SU-DHL-6 (cell line): Measurements from ENCODE around the gene FAM107B.

Experiments used
- H2AFZ ChIP-seq: fragments of 200-600 bp; sonication (generic); 2 replicates; pipeline ENCODE4 v1.6.1; 2014; ENCODE audit warnings: low read depth, mild to moderate bottlenecking, moderate library complexity, mixed read lengths, antibody characterized with exemption, low read length; ENCODE audit not compliant: severe bottlenecking
- H3F3A ChIP-seq: fragments of 200-600 bp; shearing (Covaris generic); 2 replicates; pipeline ENCODE4 v1.6.0; 2016; ENCODE audit warnings: antibody characterized with exemption, mild to moderate bottlenecking; ENCODE audit not compliant: insufficient read depth
- H3K27ac ChIP-seq: fragments of 200-600 bp; sonication (generic); 2 replicates; pipeline ENCODE4 v1.5.1; 2016; ENCODE audit warnings: low read depth, mild to moderate bottlenecking, low read length, moderate library complexity, mixed read lengths
- H3K27me3 ChIP-seq: fragments of 200-600 bp; sonication (generic), shearing (Covaris generic); 2 replicates; pipeline ENCODE4 v1.6.0; 2014; ENCODE audit warnings: mild to moderate bottlenecking, low read length
- H3K36me3 ChIP-seq: fragments of 200-600 bp; sonication (generic); 2 replicates; pipeline ENCODE4 v1.6.1; 2014; ENCODE audit warnings: mild to moderate bottlenecking, low read length, mixed read lengths
- H3K4me2 ChIP-seq: fragments of 300-600, 200-600 bp; shearing (Covaris generic), sonication (generic); 2 replicates; pipeline ENCODE4 v1.6.0; 2014; ENCODE audit warnings: low read length, low read depth, mild to moderate bottlenecking; ENCODE audit not compliant: poor library complexity, severe bottlenecking
- H3K4me3 ChIP-seq: fragments of 200-600 bp; sonication (generic); 2 replicates; pipeline ENCODE4 v1.5.1; 2014; ENCODE audit warnings: antibody characterized with exemption, low read length, mild to moderate bottlenecking, mixed read lengths; ENCODE audit not compliant: insufficient read depth, poor library complexity, severe bottlenecking
- H3K79me2 ChIP-seq: fragments of 200-600 bp; sonication (generic); 2 replicates; pipeline ENCODE4 v1.6.1; 2014; ENCODE audit warnings: mild to moderate bottlenecking, low read length, moderate library complexity; ENCODE audit not compliant: insufficient read depth
- H3K9ac ChIP-seq: fragments of 200-600 bp; sonication (generic); 2 replicates; pipeline ENCODE4 v1.7.0; 2014; ENCODE audit warnings: mild to moderate bottlenecking, low read length
- H3K9me2 ChIP-seq: fragments of 200-600 bp; sonication (generic); replicated peaks from 2 replicates; pipeline ENCODE4 v1.6.1; 2014; ENCODE audit warnings: low read length; ENCODE audit not compliant: insufficient read depth
- H3K9me3 ChIP-seq: fragments of 200-600 bp; sonication (generic); 2 replicates; pipeline ENCODE4 v1.6.1; 2014; ENCODE audit warnings: low read length, mixed read lengths; ENCODE audit not compliant: insufficient read depth
- H4K20me1 ChIP-seq: fragments of 200-600 bp; sonication (generic); 2 replicates; pipeline ENCODE4 v1.6.1; 2014; ENCODE audit warnings: low read depth, mild to moderate bottlenecking, antibody characterized with exemption, low read length, moderate library complexity, mixed read lengths
- EZH2phosphoT487 ChIP-seq: fragments of 200-600 bp; sonication (generic), shearing (Covaris generic); conservative IDR thresholded peaks from 2 replicates; pipeline ENCODE4 v1.6.1; 2018; ENCODE audit warnings: mild to moderate bottlenecking, antibody characterized with exemption, low read length, moderate library complexity, mixed read lengths
- TF ChIP-seq, protein P1 (sequence below): fragments of 200-600 bp; sonication (generic); IDR thresholded peaks from one replicate; pipeline ENCODE4 v1.5.1; 2017; ENCODE audit warnings: antibody characterized with exemption, mild to moderate bottlenecking, low read length, moderate library complexity; ENCODE audit not compliant: insufficient read depth, poor library complexity, severe bottlenecking

FAM107B gene

DNA sequence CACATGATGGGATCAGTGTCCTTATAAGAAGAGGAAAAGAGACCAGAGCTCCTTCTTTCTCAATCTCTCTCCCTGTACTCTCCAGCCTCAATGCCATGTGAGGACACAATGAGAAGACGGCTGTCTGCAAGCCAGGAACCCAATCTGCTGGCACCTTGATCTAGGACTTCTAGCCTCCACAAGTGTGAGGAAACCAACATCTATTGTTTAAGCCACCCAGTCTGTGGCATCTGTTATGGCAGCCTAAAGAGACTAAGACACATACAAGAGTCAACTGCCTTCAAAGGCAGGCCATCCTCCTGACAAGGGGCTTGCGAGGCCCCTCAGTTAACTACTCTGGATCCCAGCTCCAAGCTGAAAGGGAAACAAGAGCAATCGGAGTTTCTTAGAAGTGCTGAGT is 225.7 kb downstream of the FAM107B start:
- H3K9me3 ChIP-seq = no peaks in the 10 kb centered on the region
- H3K4me3 ChIP-seq = no peak overlapping the region
- no peaks in the 10 kb centered on the region for H3K27me3 ChIP-seq
- peaks cover 21% of the 10 kb centered on the region; the same call in 1 of the 2 replicates for H3F3A ChIP-seq
- H3K36me3 ChIP-seq = peaks cover 35% of the 10 kb centered on the region
- H3K4me2 ChIP-seq = no peak overlapping the region
- peaks cover 100% of the 10 kb centered on the region for H3K79me2 ChIP-seq
- H3K27ac ChIP-seq = no peak overlapping the region
- TF ChIP-seq, protein P1, sequence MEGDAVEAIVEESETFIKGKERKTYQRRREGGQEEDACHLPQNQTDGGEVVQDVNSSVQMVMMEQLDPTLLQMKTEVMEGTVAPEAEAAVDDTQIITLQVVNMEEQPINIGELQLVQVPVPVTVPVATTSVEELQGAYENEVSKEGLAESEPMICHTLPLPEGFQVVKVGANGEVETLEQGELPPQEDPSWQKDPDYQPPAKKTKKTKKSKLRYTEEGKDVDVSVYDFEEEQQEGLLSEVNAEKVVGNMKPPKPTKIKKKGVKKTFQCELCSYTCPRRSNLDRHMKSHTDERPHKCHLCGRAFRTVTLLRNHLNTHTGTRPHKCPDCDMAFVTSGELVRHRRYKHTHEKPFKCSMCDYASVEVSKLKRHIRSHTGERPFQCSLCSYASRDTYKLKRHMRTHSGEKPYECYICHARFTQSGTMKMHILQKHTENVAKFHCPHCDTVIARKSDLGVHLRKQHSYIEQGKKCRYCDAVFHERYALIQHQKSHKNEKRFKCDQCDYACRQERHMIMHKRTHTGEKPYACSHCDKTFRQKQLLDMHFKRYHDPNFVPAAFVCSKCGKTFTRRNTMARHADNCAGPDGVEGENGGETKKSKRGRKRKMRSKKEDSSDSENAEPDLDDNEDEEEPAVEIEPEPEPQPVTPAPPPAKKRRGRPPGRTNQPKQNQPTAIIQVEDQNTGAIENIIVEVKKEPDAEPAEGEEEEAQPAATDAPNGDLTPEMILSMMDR = no peak
- TF ChIP-seq EZH2phosphoT487 = no peak
- H3K9me2 ChIP-seq = no peaks in the 10 kb centered on the region
- H2AFZ ChIP-seq = no peak overlapping the region
- H4K20me1 ChIP-seq = peaks cover 36% of the 10 kb centered on the region; the same call in 1 of the 2 replicates
- no peak overlapping the region for H3K9ac ChIP-seq

DNA sequence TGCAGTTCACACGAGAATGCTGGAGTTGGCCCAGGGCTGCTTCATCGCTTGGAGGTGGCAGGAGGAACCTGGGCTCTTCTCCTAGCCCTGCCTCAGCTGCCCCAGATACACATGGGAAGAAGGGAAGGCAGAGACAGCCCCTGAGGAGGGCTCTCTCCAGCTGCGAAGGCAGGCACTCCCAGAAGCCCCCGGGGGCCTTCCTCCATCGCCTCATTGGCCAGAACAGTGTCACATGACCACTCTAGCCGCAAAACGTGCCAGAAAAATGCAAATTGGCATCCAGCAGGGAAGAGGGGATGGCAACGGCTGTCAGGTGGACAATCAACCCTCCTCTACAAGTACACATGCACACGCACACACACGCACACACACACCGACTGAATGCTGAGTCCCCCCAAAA is 226.2 kb downstream of the FAM107B start:
- Histone ChIP-seq H3K4me2 (no peak overlapping the region), H3K4me3 (no peak overlapping the region), H3K9ac (no peak overlapping the region), H3K79me2 (peaks cover 100% of the 10 kb centered on the region), H3K36me3 (peaks cover 34% of the 10 kb centered on the region), H3K9me3 (no peaks in the 10 kb centered on the region), H3K27ac (no peak overlapping the region), H4K20me1 (peaks cover 33% of the 10 kb centered on the region; the same call in 1 of the 2 replicates), H3F3A (peaks cover 17% of the 10 kb centered on the region; the same call in 1 of the 2 replicates), H3K27me3 (no peaks in the 10 kb centered on the region), H3K9me2 (no peaks in the 10 kb centered on the region), H2AFZ (no peak overlapping the region)
- TF ChIP-seq EZH2phosphoT487 = no peak
- TF ChIP-seq, protein P1 = no peak

DNA sequence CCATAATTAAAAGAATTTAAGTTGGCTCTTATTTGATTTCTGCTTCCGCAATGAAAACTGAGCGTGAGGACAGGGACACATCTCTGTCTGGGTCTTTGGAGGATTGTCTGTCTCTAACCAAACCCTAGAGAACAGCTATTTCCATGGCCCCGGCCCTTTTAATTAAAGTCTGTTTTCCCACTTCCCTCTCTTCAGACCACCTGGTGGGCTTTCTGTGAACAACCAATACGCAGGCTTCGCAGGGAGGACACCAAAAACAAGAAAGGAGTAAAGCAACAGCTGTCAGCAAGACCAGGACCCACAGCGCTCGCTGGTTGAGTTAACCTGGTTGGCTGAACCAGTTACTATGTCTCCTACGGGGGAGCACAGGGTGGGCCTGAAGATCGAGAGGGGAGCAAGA is 226.9 kb downstream of the FAM107B start:
- Histone ChIP-seq H3F3A (peaks cover 16% of the 10 kb centered on the region; the same call in 1 of the 2 replicates), H3K79me2 (peaks cover 100% of the 10 kb centered on the region), H3K36me3 (peaks cover 30% of the 10 kb centered on the region)

More for the DNA sequence above, 226.9 kb downstream of the FAM107B start:
- no peak overlapping the region for H3K4me3 ChIP-seq
- no peak overlapping the region for H2AFZ ChIP-seq
- H3K4me2 ChIP-seq = no peak overlapping the region
- H3K9ac ChIP-seq = no peak overlapping the region
- no peaks in the 10 kb centered on the region for H3K27me3 ChIP-seq
- no peaks in the 10 kb centered on the region for H3K9me2 ChIP-seq
- peaks cover 26% of the 10 kb centered on the region; the same call in 1 of the 2 replicates for H4K20me1 ChIP-seq
- H3K27ac ChIP-seq = no peak overlapping the region
- H3K9me3 ChIP-seq = no peaks in the 10 kb centered on the region
- TF ChIP-seq EZH2phosphoT487 = no peak
- TF ChIP-seq, protein P1 = no peak
